Cardiac muscle cell (in vitro differentiated cells and primary cell): ENCODE data around the gene PPP1R36. TPM values are rescaled to one million over a fixed set of nuclear protein-coding genes. Genes with fewer than 3 reads are reported as not detected.
"Not testable (repeated sequence)": the region's sequence is repeated elsewhere in the genome, so short reads cannot be mapped to it uniquely, and the experiment has no call there.

Experiments
- DNase-seq, 2 donors: peaks; one replicate each; pipeline versions ENCODE4 v3.0.0 to v3.0.0-alpha.2; 2010 to 2017; ENCODE audit warnings: low read depth in 1 of 2, low spot score in 1 of 2
- H3K27ac ChIP-seq: fragments of 200-600 bp; sonication (generic); 2 replicates; pipeline ENCODE4 v1.5.1; 2016
- H3K27me3 ChIP-seq: fragments of 200-600 bp; sonication (generic); 2 replicates; pipeline ENCODE4 v1.6.0; 2016; ENCODE audit warnings: control low read depth
- H3K36me3 ChIP-seq: fragments of 200-600 bp; sonication (generic); 2 replicates; pipeline ENCODE4 v1.5.1; 2016; ENCODE audit warnings: control low read depth
- H3K4me1 ChIP-seq: fragments of 200-600 bp; sonication (generic); 2 replicates; pipeline ENCODE4 v1.8.1; 2017; ENCODE audit warnings: low read depth, mild to moderate bottlenecking, mixed run types
- H3K4me3 ChIP-seq: fragments of 200-600 bp; sonication (generic); 2 replicates; pipeline ENCODE4 v1.5.1; 2016; ENCODE audit warnings: mild to moderate bottlenecking
- H3K9me3 ChIP-seq: fragments of 200-600 bp; sonication (generic); 2 replicates; pipeline ENCODE4 v1.5.1; 2017; ENCODE audit warnings: low read depth, mild to moderate bottlenecking, control low read depth
- polyA plus RNA-seq: library from polyadenylated mRNA; unstranded; fragments of >200 nt; fragmentation: Nextera tagmentation; extraction: Ambion mirVana; gene quantifications from 2 replicates; pipeline ENCODE4 v1.2.1, GENCODE V29; 2016
- total RNA-seq: library from RNA; depleted of rRNA; stranded (reverse); fragments of >200 nt; gene quantifications from 2 replicates; pipeline ENCODE4 v1.2.3, GENCODE V29; 2016
- TF ChIP-seq, protein P1 (sequence below): IDR thresholded peaks from 2 replicates; pipeline ENCODE4 v1.5.1; 2012; ENCODE audit warnings: low read depth, mild to moderate bottlenecking, low read length

PPP1R36 gene
- total and polyA plus RNA-seq, 2 experiments from 2014 or later, result 0.40 TPM; not detected in 1

DNA sequence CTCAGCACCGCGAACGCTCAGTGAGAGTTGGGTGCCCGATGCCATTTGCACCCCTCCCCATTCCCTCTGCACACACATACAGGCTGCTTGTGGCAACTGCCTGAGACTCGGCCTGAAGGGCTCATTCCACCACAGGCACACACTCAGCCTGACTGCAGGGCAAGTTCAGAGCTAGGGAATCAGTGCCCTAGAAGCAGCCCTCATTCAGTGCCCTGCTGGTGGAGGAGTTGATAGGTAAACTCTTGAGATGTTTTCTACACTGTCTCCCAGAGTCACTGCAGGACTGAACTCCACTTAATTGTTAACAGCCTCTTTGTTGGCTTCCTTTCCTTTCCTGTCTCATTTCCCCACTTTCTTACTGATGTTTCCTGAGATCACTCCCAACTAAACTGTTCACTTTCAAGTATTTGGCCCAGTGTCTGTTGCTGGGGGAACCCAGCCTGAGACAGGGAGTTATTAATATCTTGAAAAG lies 16.9 kb downstream of the PPP1R36 start:
- Histone ChIP-seq H3K27ac (peak overlapping the region; percentile 49), H3K4me3 (no peak overlapping the region), H3K4me1 (peaks cover 8% of the 10 kb centered on the region), H3K27me3 (no peaks in the 10 kb centered on the region), H3K36me3 (no peaks in the 10 kb centered on the region), H3K9me3 (no peaks in the 10 kb centered on the region)
- peak; percentile 29 to 30 for DNase-seq
- TF ChIP-seq, protein P1, sequence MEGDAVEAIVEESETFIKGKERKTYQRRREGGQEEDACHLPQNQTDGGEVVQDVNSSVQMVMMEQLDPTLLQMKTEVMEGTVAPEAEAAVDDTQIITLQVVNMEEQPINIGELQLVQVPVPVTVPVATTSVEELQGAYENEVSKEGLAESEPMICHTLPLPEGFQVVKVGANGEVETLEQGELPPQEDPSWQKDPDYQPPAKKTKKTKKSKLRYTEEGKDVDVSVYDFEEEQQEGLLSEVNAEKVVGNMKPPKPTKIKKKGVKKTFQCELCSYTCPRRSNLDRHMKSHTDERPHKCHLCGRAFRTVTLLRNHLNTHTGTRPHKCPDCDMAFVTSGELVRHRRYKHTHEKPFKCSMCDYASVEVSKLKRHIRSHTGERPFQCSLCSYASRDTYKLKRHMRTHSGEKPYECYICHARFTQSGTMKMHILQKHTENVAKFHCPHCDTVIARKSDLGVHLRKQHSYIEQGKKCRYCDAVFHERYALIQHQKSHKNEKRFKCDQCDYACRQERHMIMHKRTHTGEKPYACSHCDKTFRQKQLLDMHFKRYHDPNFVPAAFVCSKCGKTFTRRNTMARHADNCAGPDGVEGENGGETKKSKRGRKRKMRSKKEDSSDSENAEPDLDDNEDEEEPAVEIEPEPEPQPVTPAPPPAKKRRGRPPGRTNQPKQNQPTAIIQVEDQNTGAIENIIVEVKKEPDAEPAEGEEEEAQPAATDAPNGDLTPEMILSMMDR, result no peak

DNA sequence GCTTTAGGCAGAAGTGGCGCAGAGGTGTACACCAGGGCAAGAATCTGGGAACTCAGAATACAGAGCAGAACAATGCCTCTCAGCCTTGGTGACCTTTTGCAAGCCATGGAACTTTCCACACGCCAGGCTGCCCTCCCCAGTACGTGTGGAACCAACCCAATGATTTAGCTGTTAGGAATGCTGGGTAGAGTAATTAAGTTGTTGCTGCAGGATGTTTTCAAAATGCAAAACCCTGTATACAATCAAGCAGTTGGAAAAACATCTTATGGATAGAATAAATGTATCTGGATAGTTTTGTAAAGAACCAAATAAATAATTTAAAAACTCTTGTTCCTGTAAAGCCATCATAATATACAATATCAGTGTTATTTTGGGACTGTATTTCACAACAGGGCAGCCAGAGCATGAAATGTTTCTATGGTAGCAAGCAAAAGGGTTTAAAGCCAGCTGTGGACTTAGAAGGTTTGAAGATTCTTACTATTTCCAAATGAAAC lies 19.4 kb downstream of the PPP1R36 start:
- Histone ChIP-seq H3K36me3 (no peaks in the 10 kb centered on the region), H3K4me3 (no peak overlapping the region), H3K27ac (no peak overlapping the region), H3K4me1 (peaks cover 8% of the 10 kb centered on the region), H3K27me3 (no peaks in the 10 kb centered on the region), H3K9me3 (no peaks in the 10 kb centered on the region)
- peak in 1 of 2 donors; percentile 90 for DNase-seq
- TF ChIP-seq, protein P1, result no peak

DNA sequence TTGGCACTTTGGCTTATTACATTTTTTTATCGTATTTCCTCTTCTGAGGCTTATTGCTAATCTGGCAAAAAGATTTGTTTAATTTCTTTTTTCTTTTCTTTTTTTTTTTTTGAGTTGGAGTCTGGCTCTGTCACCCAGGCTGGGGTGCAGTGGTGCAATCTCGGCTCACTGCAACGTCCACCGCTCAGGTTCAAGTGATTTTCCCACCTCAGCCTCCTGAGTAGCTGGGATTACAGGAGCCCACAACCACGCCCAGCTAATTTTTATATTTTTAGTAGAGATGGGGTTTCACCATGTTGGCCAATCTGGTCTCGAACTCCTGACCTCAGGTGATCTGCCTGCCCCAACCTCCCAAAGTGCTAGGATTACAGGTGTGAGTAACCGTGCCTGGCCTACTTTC lies 19.9 kb downstream of the PPP1R36 start:
- not testable (repeated sequence) for H3K9me3 ChIP-seq, H3K27me3 ChIP-seq, H3K4me3 ChIP-seq, H3K36me3 ChIP-seq, DNase-seq, H3K27ac ChIP-seq
- H3K4me1 ChIP-seq, result peaks cover 11% of the 10 kb centered on the region

DNA sequence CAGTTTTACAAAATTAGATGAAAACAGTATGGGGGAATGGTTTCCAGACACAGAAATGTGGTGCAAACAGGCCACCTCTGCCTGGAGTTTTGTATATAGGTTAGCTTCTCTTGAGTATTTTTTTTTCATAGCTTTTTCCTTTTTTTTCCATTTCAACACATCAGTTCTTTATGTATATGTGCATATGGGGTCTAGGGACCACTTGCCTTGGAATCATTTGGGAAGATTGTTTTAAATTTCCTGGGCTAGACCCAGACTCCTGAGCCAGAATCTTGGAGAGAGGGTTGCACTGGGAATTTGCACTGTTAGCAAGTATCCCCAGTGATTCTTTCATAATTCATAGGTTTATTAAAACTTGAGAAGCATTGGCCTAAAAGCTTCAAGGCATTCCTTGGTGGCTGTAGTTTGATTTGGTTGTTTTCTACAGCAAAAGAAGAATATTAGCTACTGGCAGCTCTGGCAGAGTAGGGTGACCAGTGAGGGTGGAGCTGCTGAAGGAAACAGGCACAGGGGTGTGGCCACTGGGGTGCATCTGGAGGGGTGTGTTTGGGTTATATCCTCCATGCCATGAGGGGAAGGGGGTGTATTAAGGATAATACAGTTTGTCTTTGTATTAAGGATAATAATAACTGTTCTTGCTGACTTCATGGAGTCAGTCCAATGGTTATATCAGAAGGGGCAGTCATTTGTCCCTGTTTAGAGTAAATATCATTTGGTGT lies 22.8 kb downstream of the PPP1R36 start:
- TF ChIP-seq, protein P1, result no peak
- Histone ChIP-seq H3K4me1 (peaks cover 3% of the 10 kb centered on the region), H3K4me3 (no peak overlapping the region), H3K27ac (peak overlapping the region; percentile 12), H3K9me3 (no peaks in the 10 kb centered on the region), H3K36me3 (no peaks in the 10 kb centered on the region), H3K27me3 (no peaks in the 10 kb centered on the region)
- DNase-seq, result no peak

DNA sequence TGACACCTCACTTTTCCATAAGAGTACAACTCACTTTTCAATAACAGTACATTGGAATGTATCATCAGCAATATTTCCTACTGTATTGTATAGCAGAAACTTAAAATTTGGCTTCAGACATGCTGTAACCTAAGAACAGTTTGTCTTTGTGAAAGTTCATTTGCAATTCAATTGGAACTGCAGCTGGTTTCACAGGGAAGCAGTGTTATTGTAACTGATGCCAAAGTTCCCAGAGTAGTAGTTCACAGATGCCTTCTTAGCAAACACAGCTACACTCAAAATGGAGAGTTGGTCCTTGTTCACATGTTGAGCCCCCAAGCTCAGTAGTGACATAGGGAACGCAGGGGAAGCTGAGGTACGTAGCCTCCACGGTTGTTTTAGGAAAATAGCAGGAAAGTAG lies 23.3 kb downstream of the PPP1R36 start:
- peaks cover 3% of the 10 kb centered on the region for H3K4me1 ChIP-seq
- no peaks in the 10 kb centered on the region for H3K9me3 ChIP-seq
- peak overlapping the region; percentile 12 for H3K27ac ChIP-seq
- TF ChIP-seq, protein P1, result no peak
- H3K27me3 ChIP-seq, result no peaks in the 10 kb centered on the region
- no peak for DNase-seq
- no peaks in the 10 kb centered on the region for H3K36me3 ChIP-seq
- H3K4me3 ChIP-seq, result no peak overlapping the region

DNA sequence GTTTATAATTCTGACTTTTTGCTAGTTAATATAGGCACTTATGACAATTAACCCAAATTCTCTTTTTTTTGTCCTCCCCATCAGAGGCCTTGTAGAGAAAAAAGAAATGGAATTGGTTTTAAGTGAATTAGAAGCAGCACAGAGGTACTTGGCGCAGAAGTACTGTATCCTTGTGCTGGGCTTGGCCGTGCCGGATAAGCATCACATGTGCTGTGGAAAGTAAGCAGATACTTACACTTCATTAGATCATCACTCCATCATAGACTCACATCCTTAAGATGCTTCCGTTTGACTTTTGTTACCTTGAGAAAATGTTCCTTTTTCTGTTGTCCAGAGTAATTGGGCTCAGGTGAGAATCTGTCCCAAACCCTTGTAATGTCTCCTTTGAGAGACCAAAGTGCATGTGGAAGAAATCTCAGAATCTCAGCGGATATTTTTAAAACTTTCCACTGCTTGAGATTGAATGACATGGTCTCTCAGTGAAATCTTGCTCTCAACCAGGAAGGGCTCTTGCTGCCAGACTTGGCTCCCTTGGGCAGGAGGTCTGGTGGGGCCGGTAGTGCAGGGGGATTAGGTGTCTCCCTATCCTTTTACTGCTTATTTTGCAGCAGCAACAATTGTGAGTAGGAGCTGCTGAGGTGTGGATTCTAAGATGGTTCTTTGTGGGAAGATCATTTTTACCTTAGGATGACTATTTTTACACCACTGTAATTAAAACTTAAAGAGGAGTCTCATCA lies 24.8 kb downstream of the PPP1R36 start:
- peaks cover 3% of the 10 kb centered on the region for H3K4me1 ChIP-seq
- H3K27ac ChIP-seq, result no peak overlapping the region
- no peaks in the 10 kb centered on the region for H3K36me3 ChIP-seq
- TF ChIP-seq, protein P1, result no peak
- no peak for DNase-seq
- H3K27me3 ChIP-seq, result no peaks in the 10 kb centered on the region
- no peaks in the 10 kb centered on the region for H3K9me3 ChIP-seq
- no peak overlapping the region for H3K4me3 ChIP-seq
